A673 (cell line): ENCODE results near the gene ALDH8A1. TPM values are rescaled to one million over a fixed set of nuclear protein-coding genes. Genes with fewer than 3 reads are reported as not detected.
A peak's percentile ranks its signal among the peaks of the same experiment; 100 is the strongest.

Experiments used
- BruUV-seq: library from RNA; stranded (reverse); fragments of 400-500 nt; replicated peaks from 2 replicates; lab custom pipeline; 2021; lab: Mats Ljungman, UMichigan
- CTCF ChIA-PET: fragments of 300-600 bp; sonication (Branson Sonifier 250); formaldehyde crosslinking; loops from one replicate; lab custom pipeline; 2022; ENCODE audit warnings: antibody characterized with exemption; lab: Charles Lee
- POLR2A ChIA-PET: fragments of 300-600 bp; sonication (Branson Sonifier 250); formaldehyde crosslinking; loops from one replicate; lab custom pipeline; 2022; ENCODE audit warnings: antibody characterized with exemption; ENCODE audit not compliant: low non-redundant PET; lab: Charles Lee
- DNase-seq: peaks from one replicate; pipeline ENCODE4 v3.0.0-alpha.2; 2015; ENCODE audit warnings: low spot score
- H3K27ac ChIP-seq: fragments of 200-600 bp; sonication (generic); 2 replicates; pipeline ENCODE4 v1.5.1; 2016; ENCODE audit warnings: mixed run types, low read depth, mild to moderate bottlenecking, mixed read lengths, antibody characterized with exemption, low read length; ENCODE audit not compliant: poor library complexity, severe bottlenecking
- H3K27me3 ChIP-seq: fragments of 200-600 bp; sonication (generic); replicated peaks from 2 replicates; pipeline ENCODE4 v1.6.1; 2017; ENCODE audit warnings: mixed run types, low read depth, mild to moderate bottlenecking, mixed read lengths, antibody characterized with exemption, low read length; ENCODE audit not compliant: insufficient read depth, poor library complexity
- H3K36me3 ChIP-seq: fragments of 200-600 bp; sonication (generic); 2 replicates; pipeline ENCODE4 v1.6.1; 2016; ENCODE audit warnings: mixed run types, mild to moderate bottlenecking, mixed read lengths, antibody characterized with exemption, low read length; ENCODE audit not compliant: insufficient read depth, poor library complexity, severe bottlenecking
- H3K4me1 ChIP-seq: fragments of 200-600 bp; sonication (generic); 2 replicates; pipeline ENCODE4 v1.6.1; 2017; ENCODE audit warnings: mixed run types, mild to moderate bottlenecking, mixed read lengths, antibody characterized with exemption, low read length; ENCODE audit not compliant: insufficient read depth, poor library complexity, severe bottlenecking
- H3K4me3 ChIP-seq: fragments of 200-600 bp; sonication (generic); 2 replicates; pipeline ENCODE4 v1.5.1; 2016; ENCODE audit warnings: low read depth, mixed run types, mild to moderate bottlenecking, mixed read lengths, low read length; ENCODE audit not compliant: poor library complexity, severe bottlenecking
- H3K9me3 ChIP-seq: fragments of 200-600 bp; sonication (generic); 2 replicates; pipeline ENCODE4 v1.6.1; 2016; ENCODE audit warnings: mixed run types, low read depth, mild to moderate bottlenecking, mixed read lengths, antibody characterized with exemption, low read length; ENCODE audit not compliant: poor library complexity, severe bottlenecking
- EZH2 ChIP-seq: fragments of 200-600 bp; sonication (generic); IDR thresholded peaks from 2 replicates; pipeline ENCODE4 v1.6.1; 2017; ENCODE audit warnings: borderline replicate concordance, low read depth, mild to moderate bottlenecking, mixed read lengths, antibody characterized with exemption, low read length; ENCODE audit not compliant: poor library complexity, severe bottlenecking
- intact Hi-C: fragments of 100-400 bp; cut with micrococcal nuclease; formaldehyde crosslinking; loops from one replicate; pipeline ENCODE4 v1.10.0; 2022; ENCODE audit not compliant: unreplicated experiment
- total RNA-seq: library from RNA; stranded (reverse); gene quantifications from 2 replicates; pipeline ENCODE4 v1.2.3, GENCODE V29; 2021
- TF ChIP-seq, protein P1 (sequence below): fragments of 300-800, 200-600 bp; sonication (generic); conservative IDR thresholded peaks from 2 replicates; pipeline ENCODE4 v1.5.1; 2017; ENCODE audit warnings: low read depth, mild to moderate bottlenecking, antibody characterized with exemption, low read length, moderate library complexity, mixed read lengths

The ALDH8A1 gene
- total RNA-seq, 1 experiment from 2014 or later, result 0.45 TPM

DNA sequence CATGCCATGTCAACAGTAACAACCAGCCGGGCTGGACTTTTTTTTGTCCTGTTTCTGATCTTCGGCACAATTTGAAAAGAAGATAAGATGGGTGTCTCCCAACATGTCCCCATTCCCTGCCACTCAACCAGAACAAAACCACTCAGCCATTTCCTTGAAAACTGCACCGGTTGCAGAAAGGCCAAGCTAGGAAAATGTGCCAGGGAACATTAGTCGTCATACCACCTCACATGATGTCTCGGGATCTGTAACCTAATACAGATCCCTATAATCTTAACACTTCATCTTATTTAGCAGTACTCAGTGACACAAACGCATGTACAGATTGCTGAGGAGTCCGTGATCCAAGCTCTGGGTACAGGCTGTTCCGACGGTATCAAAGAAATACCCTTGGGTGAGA lies 46.5 kb downstream of the ALDH8A1 start:
- Histone ChIP-seq H3K27ac (no peak overlapping the region), H3K4me1 (no peaks in the 10 kb centered on the region), H3K36me3 (no peaks in the 10 kb centered on the region), H3K4me3 (no peak overlapping the region), H3K9me3 (no peaks in the 10 kb centered on the region), H3K27me3 (no peaks in the 10 kb centered on the region)
- CTCF ChIA-PET, result no interaction called here
- no TSS peak for BruUV-seq
- DNase-seq, result peak; percentile 20
- intact Hi-C loops, result no loop called here
- POLR2A ChIA-PET, result no interaction called here
- TF ChIP-seq, protein P1, sequence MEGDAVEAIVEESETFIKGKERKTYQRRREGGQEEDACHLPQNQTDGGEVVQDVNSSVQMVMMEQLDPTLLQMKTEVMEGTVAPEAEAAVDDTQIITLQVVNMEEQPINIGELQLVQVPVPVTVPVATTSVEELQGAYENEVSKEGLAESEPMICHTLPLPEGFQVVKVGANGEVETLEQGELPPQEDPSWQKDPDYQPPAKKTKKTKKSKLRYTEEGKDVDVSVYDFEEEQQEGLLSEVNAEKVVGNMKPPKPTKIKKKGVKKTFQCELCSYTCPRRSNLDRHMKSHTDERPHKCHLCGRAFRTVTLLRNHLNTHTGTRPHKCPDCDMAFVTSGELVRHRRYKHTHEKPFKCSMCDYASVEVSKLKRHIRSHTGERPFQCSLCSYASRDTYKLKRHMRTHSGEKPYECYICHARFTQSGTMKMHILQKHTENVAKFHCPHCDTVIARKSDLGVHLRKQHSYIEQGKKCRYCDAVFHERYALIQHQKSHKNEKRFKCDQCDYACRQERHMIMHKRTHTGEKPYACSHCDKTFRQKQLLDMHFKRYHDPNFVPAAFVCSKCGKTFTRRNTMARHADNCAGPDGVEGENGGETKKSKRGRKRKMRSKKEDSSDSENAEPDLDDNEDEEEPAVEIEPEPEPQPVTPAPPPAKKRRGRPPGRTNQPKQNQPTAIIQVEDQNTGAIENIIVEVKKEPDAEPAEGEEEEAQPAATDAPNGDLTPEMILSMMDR, result no peak
- no peak for TF ChIP-seq EZH2

DNA sequence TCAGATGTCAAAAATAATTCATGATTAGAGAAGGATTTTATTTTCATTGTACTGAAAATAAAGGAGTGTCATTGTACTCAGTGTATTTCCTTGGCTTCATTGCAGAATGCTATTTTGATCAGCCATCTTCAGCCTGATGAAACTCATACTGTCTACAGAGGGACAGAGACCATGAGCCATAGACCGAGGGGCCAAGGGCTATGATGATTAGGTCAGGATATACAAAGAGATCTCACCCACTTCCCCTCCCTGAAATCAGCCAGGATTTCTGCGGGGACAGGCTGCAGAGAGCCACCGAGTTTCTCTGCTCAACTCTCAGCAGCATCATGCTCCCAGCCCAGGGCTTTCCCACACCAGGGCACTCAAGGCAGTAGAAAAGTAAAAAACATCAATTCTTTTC lies 47.0 kb downstream of the ALDH8A1 start:
- intact Hi-C loops, result no loop called here
- Histone ChIP-seq H3K27ac (no peak overlapping the region), H3K4me1 (no peaks in the 10 kb centered on the region), H3K27me3 (no peaks in the 10 kb centered on the region), H3K4me3 (no peak overlapping the region), H3K9me3 (no peaks in the 10 kb centered on the region), H3K36me3 (no peaks in the 10 kb centered on the region)
- no TSS peak for BruUV-seq
- ChIA-PET CTCF (no interaction called here), POLR2A (no interaction called here)
- no peak for DNase-seq
- TF ChIP-seq EZH2, result no peak
- TF ChIP-seq, protein P1, result no peak

DNA sequence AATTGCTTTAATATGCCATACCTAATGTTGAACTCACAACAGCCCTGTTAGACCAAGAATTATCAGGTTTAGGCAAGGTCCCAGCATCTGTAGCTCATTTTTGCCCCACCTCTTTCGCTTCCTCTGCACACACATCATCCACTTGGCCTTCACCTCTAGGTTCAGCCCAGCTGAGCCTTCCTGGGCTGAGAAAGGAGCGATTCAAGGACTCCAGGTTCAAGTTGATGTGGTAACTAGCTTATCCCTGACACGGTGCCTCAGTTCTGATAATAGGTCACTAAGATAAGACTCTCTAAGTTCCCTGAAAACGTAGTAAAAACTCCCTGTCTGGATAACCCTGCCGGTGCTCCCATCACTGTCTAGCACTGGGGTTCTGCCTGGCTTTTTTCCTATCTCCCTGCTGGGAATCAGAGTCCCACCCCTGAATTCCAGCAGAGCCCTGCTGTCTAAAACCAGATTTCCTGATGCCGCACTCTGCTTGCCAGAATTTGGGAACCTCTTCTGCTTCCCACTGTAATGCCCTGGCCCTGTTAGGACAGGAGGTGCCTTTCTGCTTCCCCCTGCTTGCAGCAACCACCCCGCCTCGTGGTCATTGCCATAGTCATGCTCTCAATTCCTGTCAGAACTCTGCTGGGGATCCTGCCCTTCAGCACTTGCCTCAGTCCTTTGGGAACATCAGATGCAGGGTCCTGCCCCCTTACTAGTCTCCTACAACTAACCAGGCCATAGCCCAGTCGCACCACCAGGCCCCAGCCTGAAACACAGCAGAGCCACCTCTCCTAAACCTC lies 47.6 kb downstream of the ALDH8A1 start:
- Histone ChIP-seq H3K4me3 (no peak overlapping the region), H3K9me3 (no peaks in the 10 kb centered on the region), H3K27ac (no peak overlapping the region), H3K36me3 (no peaks in the 10 kb centered on the region), H3K4me1 (no peaks in the 10 kb centered on the region), H3K27me3 (no peaks in the 10 kb centered on the region)
- no peak for TF ChIP-seq EZH2
- TF ChIP-seq, protein P1, result no peak
- CTCF ChIA-PET, result no interaction called here
- no peak for DNase-seq
- intact Hi-C loops, result no loop called here
- POLR2A ChIA-PET, result no interaction called here
- no TSS peak for BruUV-seq
